ENCODE measurements around the gene AGBL2.

DNA sequence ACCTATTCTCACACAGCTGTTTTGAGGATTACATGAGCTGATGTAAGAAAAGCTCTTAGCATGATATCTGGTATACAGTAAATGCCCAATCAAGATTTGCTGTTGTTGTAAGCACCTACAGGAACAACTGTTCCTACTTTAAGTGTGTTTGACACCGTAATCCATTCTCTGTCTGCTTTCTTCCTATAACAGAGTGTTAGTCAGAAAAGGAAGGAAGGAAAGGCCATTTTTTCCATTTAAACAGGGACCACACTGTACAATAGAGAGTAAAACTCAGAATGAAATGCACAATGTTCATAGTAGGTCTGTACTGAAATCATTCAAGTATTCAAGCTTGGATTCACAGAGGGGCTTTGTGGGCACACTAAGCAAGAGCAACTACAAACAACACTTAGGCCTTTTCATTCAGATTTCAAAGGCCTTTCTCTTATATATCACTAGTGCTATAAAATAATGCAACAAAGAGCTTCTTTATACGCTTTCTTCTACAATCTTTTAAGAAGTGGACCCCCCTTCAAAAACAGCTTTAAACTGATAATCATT is 94.3 kb downstream of the AGBL2 start:
- TF ChIP-seq, protein P1, sequence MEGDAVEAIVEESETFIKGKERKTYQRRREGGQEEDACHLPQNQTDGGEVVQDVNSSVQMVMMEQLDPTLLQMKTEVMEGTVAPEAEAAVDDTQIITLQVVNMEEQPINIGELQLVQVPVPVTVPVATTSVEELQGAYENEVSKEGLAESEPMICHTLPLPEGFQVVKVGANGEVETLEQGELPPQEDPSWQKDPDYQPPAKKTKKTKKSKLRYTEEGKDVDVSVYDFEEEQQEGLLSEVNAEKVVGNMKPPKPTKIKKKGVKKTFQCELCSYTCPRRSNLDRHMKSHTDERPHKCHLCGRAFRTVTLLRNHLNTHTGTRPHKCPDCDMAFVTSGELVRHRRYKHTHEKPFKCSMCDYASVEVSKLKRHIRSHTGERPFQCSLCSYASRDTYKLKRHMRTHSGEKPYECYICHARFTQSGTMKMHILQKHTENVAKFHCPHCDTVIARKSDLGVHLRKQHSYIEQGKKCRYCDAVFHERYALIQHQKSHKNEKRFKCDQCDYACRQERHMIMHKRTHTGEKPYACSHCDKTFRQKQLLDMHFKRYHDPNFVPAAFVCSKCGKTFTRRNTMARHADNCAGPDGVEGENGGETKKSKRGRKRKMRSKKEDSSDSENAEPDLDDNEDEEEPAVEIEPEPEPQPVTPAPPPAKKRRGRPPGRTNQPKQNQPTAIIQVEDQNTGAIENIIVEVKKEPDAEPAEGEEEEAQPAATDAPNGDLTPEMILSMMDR (IDR thresholded peaks at IDR 0.05), result no peak
- no peak for TF ChIP-seq POLR2A (IDR thresholded peaks at IDR 0.05)
